T-helper 17 cell (primary cell): Measurements from ENCODE around the gene RHBDD3. TPM values are rescaled to one million over a fixed set of nuclear protein-coding genes. Genes with fewer than 3 reads are reported as not detected.
"Not testable (repeated sequence)": the region's sequence is repeated elsewhere in the genome, so short reads cannot be mapped to it uniquely, and the experiment has no call there.

Experiments used
- ATAC-seq: fragments of 150-1000 bp; cut with Tn5 transposase; 2 replicates; pipeline ENCODE4 v1.10.0; 2021; ENCODE audit warnings: mild to moderate bottlenecking, moderate library complexity
- DNase-seq, 3 donors: peaks; one replicate each; pipeline versions ENCODE4 v3.0.0 to v3.0.0-alpha.2; 2020 to 2021
- H3K9me3 ChIP-seq: one replicate; pipeline ENCODE4 v1.7.0; 2013; ENCODE audit warnings: low read length, mild to moderate bottlenecking; ENCODE audit not compliant: control insufficient read depth, poor library complexity, severe bottlenecking
- H3K27ac Mint-ChIP-seq: one replicate; pipeline ENCODE4 v1.8.0; 2022; ENCODE audit warnings: mild to moderate bottlenecking, moderate library complexity, mixed read lengths
- H3K27me3 Mint-ChIP-seq: one replicate; pipeline ENCODE4 v1.8.0; 2022; ENCODE audit warnings: mixed read lengths
- H3K36me3 Mint-ChIP-seq: one replicate; pipeline ENCODE4 v1.8.0; 2022; ENCODE audit warnings: low read depth, mixed read lengths
- H3K4me1 Mint-ChIP-seq: one replicate; pipeline ENCODE4 v1.8.0; 2022; ENCODE audit warnings: mild to moderate bottlenecking, mixed read lengths
- H3K4me3 Mint-ChIP-seq: one replicate; pipeline ENCODE4 v1.8.0; 2022; ENCODE audit warnings: mild to moderate bottlenecking, moderate library complexity, mixed read lengths
- total RNA-seq, 4 donors: library from RNA in 2 of 4; stranded (reverse) in 2 of 4; gene quantifications; one replicate each; pipeline ENCODE4 v1.2.3 and lab custom pipeline; 2022 to 2026

The RHBDD3 gene
- total RNA-seq, 2 donors from 2014 or later, result 11.3 to 15.9 TPM

DNA sequence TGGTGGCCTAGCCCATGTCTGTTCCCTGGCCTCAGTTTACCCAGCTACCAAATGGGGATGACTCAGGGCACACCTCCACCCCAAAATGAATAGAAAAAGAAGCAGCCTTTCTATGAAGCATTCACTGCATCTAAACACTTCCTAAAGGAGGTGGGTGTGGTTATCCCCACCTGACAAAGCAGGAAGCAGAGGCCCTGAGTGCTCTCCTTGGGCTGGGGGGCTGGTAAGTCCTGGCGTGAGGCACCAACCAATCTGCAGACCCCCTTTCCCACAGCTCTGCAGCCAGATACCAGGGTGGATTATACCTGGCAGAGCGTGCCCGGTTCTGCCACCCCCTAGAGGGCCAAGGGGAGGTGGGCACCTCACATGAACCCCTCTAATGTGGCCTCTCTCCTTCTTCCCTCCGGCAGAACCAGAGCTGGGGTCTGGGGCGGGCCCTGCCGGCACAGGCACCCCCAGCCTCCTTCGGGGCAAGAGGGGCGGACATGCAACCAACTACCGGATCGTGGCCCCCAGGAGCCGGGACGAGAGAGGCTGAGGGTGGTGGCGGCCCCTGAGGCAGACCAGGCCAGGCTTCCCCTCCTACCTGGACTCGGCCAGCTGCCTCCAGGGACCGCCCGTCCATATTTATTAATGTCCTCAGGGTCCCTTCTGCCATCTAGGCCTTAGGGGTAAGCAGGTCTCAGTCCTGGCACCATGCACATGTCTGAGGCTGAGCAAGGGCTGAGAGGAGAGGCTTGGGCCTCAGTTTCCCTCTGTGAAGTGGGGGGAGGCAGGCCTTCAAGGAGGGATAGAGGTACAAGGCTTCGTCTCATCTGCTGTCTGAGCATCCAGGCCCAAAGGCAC, 9.2 kb downstream of the RHBDD3 start:
- DNase-seq (no peak), ATAC-seq (no peak)
- no peaks in the 10 kb centered on the region for H3K9me3 ChIP-seq
- Mint-ChIP-seq H3K27me3 (no peaks in the 10 kb centered on the region), H3K4me1 (peaks cover 5% of the 10 kb centered on the region), H3K4me3 (no peak overlapping the region), H3K36me3 (no peaks in the 10 kb centered on the region), H3K27ac (peak overlapping the region; percentile 16)

DNA sequence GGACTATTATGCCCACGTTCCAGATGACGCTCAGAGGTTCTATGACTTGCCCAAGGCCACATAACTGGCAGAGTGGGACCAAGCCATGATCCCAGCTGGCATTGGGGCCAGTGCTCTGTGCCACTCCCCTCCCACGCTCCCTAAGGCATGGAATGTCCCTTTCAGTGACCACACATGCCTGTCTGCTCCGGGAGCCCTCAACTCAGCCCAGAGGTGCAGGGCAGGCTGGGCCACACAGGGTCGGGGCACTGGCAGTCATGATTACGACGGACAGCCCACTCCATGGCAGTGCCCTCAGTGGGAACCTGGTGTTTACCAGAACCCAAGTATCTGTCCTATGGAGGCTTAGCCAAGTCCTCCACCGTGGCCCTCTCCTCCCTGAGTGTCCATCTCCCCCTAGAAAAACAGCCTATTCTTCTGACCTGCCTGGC, 10.0 kb downstream of the RHBDD3 start:
- peaks cover 5% of the 10 kb centered on the region for H3K4me1 Mint-ChIP-seq
- no peak for DNase-seq
- H3K27me3 Mint-ChIP-seq, result no peaks in the 10 kb centered on the region
- H3K4me3 Mint-ChIP-seq, result no peak overlapping the region
- no peaks in the 10 kb centered on the region for H3K36me3 Mint-ChIP-seq
- H3K9me3 ChIP-seq, result no peaks in the 10 kb centered on the region
- peak overlapping the region; percentile 16 for H3K27ac Mint-ChIP-seq
- no peak for ATAC-seq

DNA sequence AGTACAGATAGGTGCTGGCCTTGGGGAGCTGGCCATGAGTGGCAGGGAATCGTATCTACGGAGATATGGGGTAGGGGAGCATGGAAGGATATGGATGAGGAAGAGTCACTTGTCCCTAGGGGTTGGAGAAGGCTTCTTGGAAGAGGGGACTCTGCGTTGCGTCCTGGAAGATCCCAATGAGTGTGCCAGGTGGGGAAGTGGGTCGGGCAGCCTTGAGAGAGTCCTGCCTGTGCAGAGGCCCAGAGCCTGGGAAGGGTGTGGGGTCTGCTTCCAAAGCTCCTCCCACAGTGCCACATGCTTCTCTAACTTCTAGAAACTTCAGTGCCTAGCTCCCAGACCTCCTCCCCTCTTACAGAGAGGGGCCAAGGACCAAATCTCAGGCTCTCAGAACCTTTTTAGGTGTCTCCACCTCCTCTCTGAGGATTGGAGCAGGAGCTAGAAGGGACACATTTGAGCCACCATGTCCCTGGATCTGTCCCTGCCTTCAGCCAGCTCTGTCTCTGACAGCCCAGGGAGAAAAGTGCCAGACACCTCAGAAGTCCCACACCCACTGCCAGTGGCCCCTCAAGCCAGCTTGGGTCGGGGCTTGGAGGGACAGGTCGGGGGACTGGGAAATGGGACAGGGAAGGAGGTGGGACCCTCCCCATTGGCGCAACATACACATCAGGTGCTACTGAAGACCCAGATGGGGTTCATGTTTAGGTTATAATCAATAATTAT, 11.0 kb downstream of the RHBDD3 start:
- no peak overlapping the region for H3K27ac Mint-ChIP-seq
- no peaks in the 10 kb centered on the region for H3K9me3 ChIP-seq
- H3K36me3 Mint-ChIP-seq, result peaks cover 2% of the 10 kb centered on the region
- ATAC-seq (no peak), DNase-seq (no peak)
- peaks cover 7% of the 10 kb centered on the region for H3K4me1 Mint-ChIP-seq
- peaks cover 6% of the 10 kb centered on the region for H3K27me3 Mint-ChIP-seq
- H3K4me3 Mint-ChIP-seq, result no peak overlapping the region

DNA sequence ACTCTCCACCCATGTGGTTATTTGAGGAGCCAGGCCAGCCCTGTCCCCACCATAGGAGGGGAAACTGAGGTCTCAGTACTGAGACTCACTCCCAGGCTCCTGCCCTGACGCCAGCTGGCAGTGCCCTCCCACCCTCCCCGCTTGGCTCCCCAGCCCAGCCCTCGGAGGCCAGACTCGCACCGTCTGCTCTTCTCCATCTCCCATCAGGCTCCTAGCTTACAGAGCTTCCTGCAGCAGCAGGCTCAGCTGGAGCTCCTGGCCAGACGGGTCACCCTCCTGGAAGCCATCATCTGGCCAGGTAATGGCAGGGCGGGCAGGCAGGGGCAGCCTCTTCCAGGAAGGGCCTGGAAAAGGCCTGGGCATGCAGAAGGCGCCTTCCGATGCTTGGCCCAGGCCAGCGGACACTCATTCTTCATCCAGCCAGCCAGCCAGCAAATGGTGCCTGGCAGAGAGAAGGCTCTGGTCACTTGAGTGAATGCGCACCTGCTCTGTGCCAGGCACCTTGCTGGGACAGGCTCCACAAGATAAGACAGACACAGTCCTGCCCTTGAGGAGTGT, 12.6 kb downstream of the RHBDD3 start:
- peaks cover 6% of the 10 kb centered on the region for H3K27me3 Mint-ChIP-seq
- no peaks in the 10 kb centered on the region for H3K9me3 ChIP-seq
- H3K4me1 Mint-ChIP-seq, result peaks cover 7% of the 10 kb centered on the region
- DNase-seq, result no peak
- no peak overlapping the region for H3K27ac Mint-ChIP-seq
- H3K4me3 Mint-ChIP-seq, result no peak overlapping the region
- H3K36me3 Mint-ChIP-seq, result peaks cover 2% of the 10 kb centered on the region
- ATAC-seq, result no peak

DNA sequence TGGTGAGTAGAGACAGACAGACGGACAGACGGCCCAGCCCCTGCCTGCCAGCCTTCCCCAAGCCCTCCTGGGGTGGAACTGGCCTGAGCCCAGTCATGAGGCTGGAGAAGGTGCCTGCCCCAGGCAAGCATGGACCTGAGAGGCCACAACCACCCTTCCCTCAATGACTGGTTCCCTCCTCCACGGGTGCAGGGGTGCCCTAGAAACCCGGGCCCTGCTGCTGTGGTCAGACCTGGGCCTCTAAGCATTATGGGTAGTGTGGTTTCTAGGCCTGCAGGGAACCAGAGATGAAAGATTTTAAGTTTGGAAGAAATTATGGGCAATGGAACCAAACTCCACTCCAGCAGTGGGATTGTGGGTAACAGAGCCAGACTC, 13.5 kb downstream of the RHBDD3 start:
- Mint-ChIP-seq H3K4me1 (peaks cover 7% of the 10 kb centered on the region), H3K27ac (no peak overlapping the region), H3K36me3 (peaks cover 2% of the 10 kb centered on the region), H3K4me3 (no peak overlapping the region), H3K27me3 (peaks cover 6% of the 10 kb centered on the region)
- DNase-seq (no peak), ATAC-seq (peak; percentile 50)
- H3K9me3 ChIP-seq, result no peaks in the 10 kb centered on the region

DNA sequence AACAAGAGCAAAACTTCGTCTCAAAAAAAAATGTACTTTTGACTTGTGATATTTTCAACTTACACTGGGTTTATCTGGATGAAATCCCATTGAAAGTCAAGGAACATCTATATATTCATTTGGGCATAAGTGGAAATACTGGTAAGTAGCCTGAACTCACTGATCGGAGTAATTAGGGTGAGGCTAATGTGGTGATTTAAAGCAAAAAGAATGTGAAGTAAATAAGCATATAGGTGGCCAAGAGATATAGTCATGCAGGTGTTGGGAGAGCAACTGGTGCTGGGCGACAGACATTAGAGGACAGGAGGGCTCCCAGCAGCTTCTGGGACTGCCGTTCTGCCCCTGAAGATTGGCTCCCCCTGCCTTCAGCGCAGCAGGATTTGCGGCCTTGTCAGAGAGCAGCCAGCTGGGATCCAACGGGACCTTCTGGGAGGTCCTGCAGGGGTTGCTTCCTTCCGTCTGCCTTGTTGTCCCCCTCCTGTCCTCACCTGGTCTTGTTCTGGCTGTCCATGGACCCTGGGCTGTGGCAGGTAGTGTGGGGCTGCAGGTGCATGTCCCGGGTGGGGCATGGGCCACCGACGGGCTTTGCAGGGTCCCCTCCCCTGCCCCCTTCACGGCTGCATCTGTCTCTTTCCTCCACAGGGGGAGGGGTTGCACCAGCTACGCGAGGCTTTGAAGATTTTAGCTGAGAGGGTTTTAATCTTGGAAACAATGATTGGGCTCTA, 14.1 kb downstream of the RHBDD3 start:
- DNase-seq, result no peak
- Mint-ChIP-seq H3K4me3 (no peak overlapping the region), H3K36me3 (peaks cover 2% of the 10 kb centered on the region), H3K4me1 (peaks cover 7% of the 10 kb centered on the region), H3K27ac (no peak overlapping the region), H3K27me3 (peaks cover 6% of the 10 kb centered on the region)
- no peaks in the 10 kb centered on the region for H3K9me3 ChIP-seq
- ATAC-seq, result no peak

DNA sequence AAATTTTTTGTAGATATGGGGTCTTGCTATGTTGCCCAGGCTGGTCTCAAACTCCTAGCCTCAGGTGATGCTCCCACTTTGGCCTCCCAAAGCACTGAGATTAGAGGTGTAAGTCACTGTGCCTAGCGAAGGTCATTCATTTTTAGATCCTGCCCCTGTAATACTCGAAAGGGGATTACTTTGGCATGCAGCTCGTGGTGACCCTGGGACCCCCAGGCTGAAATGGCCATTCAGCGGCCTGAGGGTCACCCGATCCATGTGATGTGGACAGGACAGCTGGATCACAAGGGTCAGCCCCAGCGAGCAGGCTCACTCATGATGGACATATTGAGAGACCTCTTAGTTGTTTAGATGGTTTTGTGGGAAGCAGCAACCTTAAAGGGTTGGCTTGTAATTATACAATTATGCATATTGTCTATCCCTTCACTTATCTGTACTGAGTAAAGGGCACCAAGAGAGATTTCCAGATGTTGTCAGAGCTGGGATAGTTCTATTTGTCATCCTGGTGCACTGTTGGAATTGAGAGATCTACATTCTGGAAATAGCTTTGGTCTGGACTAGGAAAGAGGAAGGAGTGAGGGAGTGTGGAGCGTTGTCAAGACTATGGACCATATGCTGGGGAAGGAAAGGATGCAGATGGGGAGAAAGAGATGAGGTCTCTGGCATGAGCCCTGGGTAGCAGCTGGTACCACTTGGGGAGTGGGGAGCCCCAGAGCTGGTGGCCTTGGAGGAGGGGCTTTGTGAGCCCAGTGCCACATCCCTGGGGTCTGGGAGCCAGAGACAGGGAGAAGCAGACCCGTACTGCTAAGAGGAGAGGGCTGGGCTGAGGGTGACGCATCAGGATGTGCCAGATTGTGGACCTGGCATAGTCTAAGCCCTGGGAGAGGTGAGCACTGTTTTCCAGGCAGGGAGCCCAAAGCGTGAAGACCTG, 15.5 kb downstream of the RHBDD3 start:
- Mint-ChIP-seq H3K4me3 (no peak overlapping the region), H3K36me3 (peaks cover 2% of the 10 kb centered on the region)

DNA sequence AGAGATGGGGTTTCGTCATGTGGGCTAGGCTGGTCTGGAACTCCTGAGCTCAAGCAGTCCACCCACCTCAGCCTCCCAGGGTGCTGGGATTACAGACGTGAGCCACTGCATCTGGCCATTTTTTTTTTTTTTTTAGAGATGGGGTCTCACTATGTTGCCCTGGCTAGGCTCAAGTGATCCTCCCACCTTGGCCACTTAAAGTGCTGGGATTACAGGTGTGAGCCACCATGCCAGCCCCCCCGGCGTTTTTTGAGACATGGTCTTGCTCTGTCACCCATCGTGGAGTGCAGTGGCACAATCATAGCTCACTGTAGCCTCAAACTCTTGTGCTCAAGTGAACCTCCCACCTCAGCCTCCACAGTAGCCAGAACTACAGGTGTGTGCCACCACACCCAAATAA, 16.5 kb downstream of the RHBDD3 start:
- Mint-ChIP-seq H3K4me3 (no peak overlapping the region), H3K27ac (no peak overlapping the region), H3K4me1 (peaks cover 4% of the 10 kb centered on the region), H3K27me3 (peaks cover 6% of the 10 kb centered on the region), H3K36me3 (peaks cover 2% of the 10 kb centered on the region)
- no peaks in the 10 kb centered on the region for H3K9me3 ChIP-seq
- ATAC-seq, result no peak
- DNase-seq, result no peak

More for the DNA sequence above, 15.5 kb downstream of the RHBDD3 start:
- H3K9me3 ChIP-seq, result no peaks in the 10 kb centered on the region
- ATAC-seq (no peak), DNase-seq (no peak)
- Mint-ChIP-seq H3K4me1 (peaks cover 4% of the 10 kb centered on the region), H3K27ac (no peak overlapping the region), H3K27me3 (peaks cover 6% of the 10 kb centered on the region)

DNA sequence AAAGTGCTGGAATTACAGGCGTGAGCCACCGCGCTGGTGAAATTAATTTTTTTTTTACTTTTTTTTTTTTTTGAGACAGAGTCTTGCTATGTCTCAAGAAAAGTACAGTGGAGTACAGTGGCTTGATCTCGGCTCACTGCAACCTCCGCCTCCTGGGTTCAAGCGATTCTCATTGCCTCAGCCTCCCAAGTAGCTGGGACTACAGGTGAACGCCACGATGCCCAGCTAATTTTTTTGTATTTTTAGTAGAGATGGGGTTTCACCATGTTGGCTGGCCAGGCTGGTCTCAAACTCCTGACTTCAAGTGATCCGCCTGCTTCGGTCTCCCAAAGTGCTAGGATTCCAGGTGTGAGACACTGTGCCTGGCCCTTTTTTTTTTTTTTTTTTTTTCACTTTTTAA, 19.9 kb downstream of the RHBDD3 start:
- not testable (repeated sequence) for H3K4me1 Mint-ChIP-seq, H3K9me3 ChIP-seq, H3K36me3 Mint-ChIP-seq, H3K27ac Mint-ChIP-seq, ATAC-seq, DNase-seq, H3K4me3 Mint-ChIP-seq
- peaks cover 27% of the 10 kb centered on the region for H3K27me3 Mint-ChIP-seq

DNA sequence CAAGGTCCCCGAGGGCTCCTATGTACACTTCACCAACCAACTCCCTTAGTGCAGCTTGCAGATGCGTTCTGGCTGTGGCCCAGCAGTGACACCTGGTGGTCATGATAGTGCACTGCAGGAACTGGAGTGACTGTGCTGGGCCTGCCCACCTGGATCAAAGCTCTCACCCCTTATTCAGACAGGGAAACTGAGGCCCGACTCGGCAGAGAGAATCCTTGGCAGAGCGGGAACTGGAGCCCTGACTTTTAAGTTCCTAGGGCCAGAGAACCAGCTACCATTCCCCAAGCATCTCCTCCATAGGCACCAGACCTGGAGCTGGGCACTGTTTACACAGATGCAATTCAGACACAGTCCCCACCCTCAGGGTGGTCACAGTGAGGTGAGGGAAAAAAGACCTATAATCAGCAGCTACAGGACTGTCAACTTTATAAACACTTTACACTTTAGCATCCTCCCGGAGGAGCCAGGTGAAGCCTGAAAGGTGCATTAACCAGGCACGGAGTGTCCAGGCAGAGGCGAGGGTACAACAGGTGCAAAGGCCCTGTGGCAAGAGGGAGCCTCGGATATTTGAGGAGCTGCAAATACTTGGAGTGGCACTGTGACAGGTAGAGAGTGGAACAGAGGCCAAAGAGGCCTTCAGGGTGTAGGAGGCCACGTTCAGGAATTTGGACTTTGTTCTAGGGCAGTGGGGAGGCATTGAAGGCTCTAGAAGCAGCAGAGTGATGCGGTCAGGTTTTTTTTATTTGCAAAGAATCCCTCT, 22.0 kb downstream of the RHBDD3 start:
- peaks cover 5% of the 10 kb centered on the region for H3K4me1 Mint-ChIP-seq
- no peak overlapping the region for H3K4me3 Mint-ChIP-seq
- DNase-seq (peak; percentile 45 to 65 (median 47)), ATAC-seq (peak; percentile 98)
- peaks cover 5% of the 10 kb centered on the region for H3K36me3 Mint-ChIP-seq
- peaks cover 22% of the 10 kb centered on the region for H3K27me3 Mint-ChIP-seq
- H3K27ac Mint-ChIP-seq, result peak overlapping the region; percentile 43
- H3K9me3 ChIP-seq, result no peaks in the 10 kb centered on the region

DNA sequence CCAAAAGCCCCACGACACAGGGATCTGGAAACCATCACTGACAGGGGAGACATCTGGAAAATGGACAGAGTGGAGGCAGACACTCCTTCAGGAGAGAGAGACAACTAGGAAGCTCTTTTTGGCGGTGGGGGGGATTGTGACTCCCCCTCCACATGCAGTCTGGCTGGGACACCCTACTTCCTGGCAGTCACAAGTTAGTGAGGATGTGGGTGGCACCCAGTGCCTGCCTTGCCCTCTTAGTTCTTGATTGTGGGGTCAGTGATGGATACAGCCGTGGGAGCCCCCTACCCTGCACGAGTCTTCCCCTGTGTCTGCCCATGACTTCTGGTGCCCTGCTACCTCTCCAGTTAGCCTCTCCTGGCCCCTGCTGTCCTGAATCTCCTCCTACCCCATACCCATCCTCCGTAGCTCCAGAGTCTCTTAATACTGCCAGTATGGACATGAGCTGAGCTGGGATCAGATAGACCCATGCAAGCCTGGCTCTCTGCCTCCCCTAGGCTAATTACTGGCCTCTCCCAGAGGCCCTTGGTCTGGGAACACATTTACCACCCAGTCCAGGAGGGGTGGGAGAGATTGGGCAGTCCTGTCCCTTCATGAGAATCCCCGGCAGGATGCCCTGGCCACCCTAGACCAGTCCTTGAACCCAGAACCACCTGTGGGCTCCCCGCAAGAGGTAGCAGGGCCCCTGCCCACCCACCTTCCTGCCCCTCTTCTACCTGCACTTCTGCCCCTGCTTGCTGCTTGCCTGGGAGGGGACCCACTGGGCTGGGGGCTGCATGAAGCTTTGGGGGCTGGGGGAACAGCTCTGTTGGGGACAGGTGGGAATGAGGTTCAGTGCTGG, 22.8 kb downstream of the RHBDD3 start:
- no peak overlapping the region for H3K4me3 Mint-ChIP-seq
- peaks cover 5% of the 10 kb centered on the region for H3K4me1 Mint-ChIP-seq
- H3K27ac Mint-ChIP-seq, result no peak overlapping the region
- no peaks in the 10 kb centered on the region for H3K9me3 ChIP-seq
- peaks cover 22% of the 10 kb centered on the region for H3K27me3 Mint-ChIP-seq
- ATAC-seq (no peak), DNase-seq (no peak)
- peaks cover 5% of the 10 kb centered on the region for H3K36me3 Mint-ChIP-seq
